Measurements from ENCODE around the gene RPTOR.

DNA sequence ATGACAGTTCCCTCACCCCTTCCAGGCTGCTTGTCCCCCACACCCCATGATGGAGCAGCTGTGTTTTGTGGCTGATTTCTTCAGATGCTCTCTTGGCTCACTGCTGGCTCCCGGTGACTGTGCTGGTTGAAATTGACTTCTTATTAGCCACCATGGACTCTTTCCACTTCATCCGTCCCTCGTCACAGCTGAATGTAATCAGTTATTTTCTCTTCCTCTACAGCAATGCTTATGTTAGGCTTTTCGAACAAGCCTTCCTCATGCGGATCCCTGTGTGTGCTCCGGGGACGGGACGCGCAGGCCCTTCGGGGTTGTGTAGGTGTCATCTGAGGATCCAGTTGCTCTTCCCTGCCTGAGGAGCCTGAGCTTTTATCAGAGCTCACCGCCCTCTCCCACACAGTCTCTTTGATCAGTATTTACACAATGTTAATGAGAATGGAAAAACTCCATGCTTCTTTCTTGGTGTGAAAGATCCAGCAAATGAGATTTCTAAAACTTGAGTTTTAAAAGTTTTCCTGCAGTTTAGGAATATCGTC, 87.5 kb downstream of the RPTOR start:
- no peak for TF ChIP-seq CTCF (IDR thresholded peaks at IDR 0.05; ENCODE audit: borderline replicate concordance, extremely low read depth, low read length, poor library complexity, severe bottlenecking)
- TF ChIP-seq EZH2 (IDR thresholded peaks at IDR 0.05; ENCODE audit: borderline replicate concordance, low read depth, low read length, severe bottlenecking): no peak
